LNCaP clone FGC (cell line): ENCODE results near the gene CRYGS.
A peak's percentile ranks its signal among the peaks of the same experiment; 100 is the strongest.

ENCODE experiments used
- DNase-seq: peaks from one replicate; pipeline ENCODE4 v3.0.0-alpha.2; 2011; ENCODE audit warnings: low read depth
- H3K4me3 ChIP-seq: 2 replicates; pipeline ENCODE4 v1.5.1; 2011; ENCODE audit warnings: mild to moderate bottlenecking, low read depth, low read length, control low read depth
- TF ChIP-seq, protein P1 (sequence below): IDR thresholded peaks from 2 replicates; pipeline ENCODE4 v1.5.1; 2012; ENCODE audit warnings: mild to moderate bottlenecking; ENCODE audit not compliant: control insufficient read depth, insufficient read depth; ENCODE audit errors: extremely low read depth

The CRYGS gene

GRCh38 chr3:186544281-186544680 is at the start of gene CRYGS:
Gene CRYGS, minus strand, starts transcription at chr3:186544380. Its CDS starts 54 bp downstream, at chr3:186544326.
- DNase-seq, result no peak
- no peak within 1 kb of the TSS for H3K4me3 ChIP-seq
- TF ChIP-seq, protein P1, sequence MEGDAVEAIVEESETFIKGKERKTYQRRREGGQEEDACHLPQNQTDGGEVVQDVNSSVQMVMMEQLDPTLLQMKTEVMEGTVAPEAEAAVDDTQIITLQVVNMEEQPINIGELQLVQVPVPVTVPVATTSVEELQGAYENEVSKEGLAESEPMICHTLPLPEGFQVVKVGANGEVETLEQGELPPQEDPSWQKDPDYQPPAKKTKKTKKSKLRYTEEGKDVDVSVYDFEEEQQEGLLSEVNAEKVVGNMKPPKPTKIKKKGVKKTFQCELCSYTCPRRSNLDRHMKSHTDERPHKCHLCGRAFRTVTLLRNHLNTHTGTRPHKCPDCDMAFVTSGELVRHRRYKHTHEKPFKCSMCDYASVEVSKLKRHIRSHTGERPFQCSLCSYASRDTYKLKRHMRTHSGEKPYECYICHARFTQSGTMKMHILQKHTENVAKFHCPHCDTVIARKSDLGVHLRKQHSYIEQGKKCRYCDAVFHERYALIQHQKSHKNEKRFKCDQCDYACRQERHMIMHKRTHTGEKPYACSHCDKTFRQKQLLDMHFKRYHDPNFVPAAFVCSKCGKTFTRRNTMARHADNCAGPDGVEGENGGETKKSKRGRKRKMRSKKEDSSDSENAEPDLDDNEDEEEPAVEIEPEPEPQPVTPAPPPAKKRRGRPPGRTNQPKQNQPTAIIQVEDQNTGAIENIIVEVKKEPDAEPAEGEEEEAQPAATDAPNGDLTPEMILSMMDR, result no peak

DNA sequence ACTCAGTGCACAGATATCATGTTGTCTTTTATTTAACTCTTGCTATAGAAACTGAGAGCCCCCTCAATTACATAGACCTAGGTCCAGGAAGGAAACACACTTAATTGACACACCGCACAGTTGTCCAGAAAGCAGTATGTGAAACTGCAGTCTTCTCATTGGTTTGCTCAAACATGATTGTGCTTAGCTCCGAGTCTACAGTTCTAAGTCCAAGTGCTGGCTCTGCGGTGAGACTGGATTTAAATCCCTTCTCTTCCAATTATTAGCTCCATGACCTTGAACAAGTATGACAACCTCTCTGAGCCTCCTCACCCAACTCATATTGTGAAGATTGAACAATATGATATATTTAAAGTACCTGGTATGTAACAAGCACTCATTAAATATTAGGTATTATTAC is 49.7 kb upstream of the CRYGS start:
- H3K4me3 ChIP-seq, result no peak overlapping the region
- no peak for DNase-seq
- TF ChIP-seq, protein P1, result no peak

DNA sequence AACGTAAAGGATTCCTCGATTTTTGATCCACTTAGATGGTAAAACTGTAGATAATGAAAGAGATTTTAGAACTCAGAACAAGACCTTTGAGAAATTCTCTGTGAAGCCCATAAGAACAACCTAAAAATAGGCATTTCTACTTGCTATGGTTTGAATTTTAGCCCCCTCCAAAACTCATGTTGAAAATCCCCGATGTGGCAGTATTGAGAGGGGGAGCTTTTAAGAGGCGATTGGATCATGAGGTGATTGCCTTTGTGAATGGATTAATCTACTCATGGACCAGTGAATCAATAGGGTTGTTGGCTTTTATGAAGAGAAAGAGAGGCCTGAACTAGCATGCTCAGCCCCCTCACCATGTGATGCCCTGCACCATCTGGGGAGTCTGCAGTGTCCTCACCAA is 48.5 kb upstream of the CRYGS start:
- no peak overlapping the region for H3K4me3 ChIP-seq
- TF ChIP-seq, protein P1, result no peak
- DNase-seq, result no peak

GRCh38 chr3:186590580-186591295 is 46.6 kb upstream of the CRYGS start:
- TF ChIP-seq, protein P1, result no peak
- H3K4me3 ChIP-seq, result no peak overlapping the region
- DNase-seq, result no peak

GRCh38 chr3:186589856-186590579 is 45.8 kb upstream of the CRYGS start:
- DNase-seq, result no peak
- H3K4me3 ChIP-seq, result no peak overlapping the region
- TF ChIP-seq, protein P1, result no peak

- no peak for DNase-seq
- no peak overlapping the region for H3K4me3 ChIP-seq
- TF ChIP-seq, protein P1, result peak; percentile 40
Observed at GRCh38 chr3:186589121-186589520, 44.9 kb upstream of the CRYGS start.
